Measurements from ENCODE around the gene ACO2. TPM values are rescaled to one million over a fixed set of nuclear protein-coding genes. Genes with fewer than 3 reads are reported as not detected.

ACO2 gene
- total and polyA plus RNA-seq, 2 of the 8 experiments (the other 6 are each of a cell fraction or from before 2014, with no cell fraction given) = 52.8 to 75.4 TPM

DNA sequence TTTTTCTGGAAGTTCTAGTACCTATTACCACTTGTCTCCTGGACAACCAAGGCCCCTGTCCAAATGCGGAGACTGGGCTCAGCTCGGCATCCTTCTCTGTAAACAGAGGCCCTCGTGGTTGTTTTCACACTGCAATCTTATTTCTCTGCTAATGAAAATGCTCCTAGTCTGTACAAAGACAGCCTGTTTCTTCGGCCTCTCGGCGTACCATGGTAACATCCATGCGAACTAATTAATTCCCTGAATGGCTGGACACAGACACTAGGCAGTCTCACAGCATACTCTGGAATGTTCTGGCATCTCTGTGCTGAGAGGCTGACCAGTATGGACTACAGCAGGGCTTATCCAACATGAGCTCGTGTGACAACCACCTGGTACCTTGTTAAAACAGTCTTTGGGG lies 69.7 kb downstream of the ACO2 start (continued):
- no peak for TF ChIP-seq CBX5 (IDR thresholded peaks at IDR 0.05; ENCODE audit: low read depth, low read length)

All from H1 (cell line).